ACHN (cell line): Measurements from ENCODE around the gene RPS6KC1.

ENCODE experiments used
- DNase-seq: peaks from one replicate; pipeline ENCODE4 v3.0.0-alpha.2; 2015
- in situ Hi-C: cut with HindIII; loops from 2 replicates; pipeline ENCODE4 v1.10.0; 2017; ENCODE audit warnings: low sequenced_read_pairs, low pct_ligation_motif_present, low pct_unique_long_range_greater_than_20kb

Gene RPS6KC1

DNA sequence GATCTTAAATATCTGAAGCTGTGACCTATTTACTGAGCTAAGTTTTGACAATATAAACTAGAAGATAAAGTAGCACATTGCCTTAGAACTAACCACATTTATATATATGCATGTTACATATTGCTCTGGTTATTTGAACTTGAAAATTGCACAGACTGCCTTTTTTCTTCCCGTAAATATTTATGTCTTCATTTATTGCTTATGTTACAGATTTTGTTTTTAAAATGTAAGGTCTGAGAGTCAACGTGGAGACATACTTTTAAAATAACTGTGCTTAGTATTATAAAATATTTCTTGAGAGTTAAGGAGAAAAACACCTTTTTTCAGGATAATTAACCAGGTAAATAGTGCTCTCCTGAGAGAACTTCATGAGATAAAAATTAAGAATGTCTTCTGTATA is 3.1 kb downstream of the RPS6KC1 start:
- in situ Hi-C loops: no loop called here
- DNase-seq: no peak

DNA sequence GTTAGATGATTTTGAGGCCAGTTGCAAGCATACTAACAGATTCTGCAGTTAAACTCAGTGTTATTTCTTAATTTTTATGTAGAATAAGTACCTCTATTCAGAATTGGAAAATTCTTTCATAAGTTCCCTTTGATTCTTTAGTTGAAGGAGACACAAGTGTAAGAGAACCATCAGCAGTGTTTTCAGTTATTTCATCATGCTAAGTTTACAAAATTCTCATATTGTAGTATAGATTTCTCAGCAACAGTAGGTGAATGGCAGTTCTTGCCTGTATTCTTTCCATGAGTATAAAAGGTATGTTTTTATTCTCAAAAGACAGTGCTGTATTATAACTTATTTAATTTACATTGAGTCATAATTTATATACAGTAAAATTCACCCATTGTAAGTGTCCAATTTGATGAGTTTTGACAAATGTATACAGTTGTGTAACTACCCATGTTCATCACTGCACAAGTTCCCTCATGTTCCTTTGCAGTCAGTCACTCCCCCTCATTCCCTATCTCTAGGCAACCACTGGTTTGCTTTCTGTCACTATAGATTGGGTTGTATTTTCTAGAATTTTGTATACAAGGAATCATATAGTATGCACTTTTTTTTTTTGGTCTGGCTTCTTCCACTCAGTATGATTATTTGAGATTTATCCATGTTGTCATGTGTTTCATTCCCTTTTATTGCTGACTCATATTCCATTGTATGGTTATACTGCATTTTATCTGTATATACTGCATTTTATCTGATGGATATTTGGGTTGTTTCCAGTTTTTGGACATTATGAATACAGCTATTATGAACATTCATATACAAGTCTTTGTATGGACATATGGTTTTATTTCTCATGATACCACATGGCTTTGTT is 3.9 kb downstream of the RPS6KC1 start:
- DNase-seq: no peak
- in situ Hi-C loops: no loop called here

DNA sequence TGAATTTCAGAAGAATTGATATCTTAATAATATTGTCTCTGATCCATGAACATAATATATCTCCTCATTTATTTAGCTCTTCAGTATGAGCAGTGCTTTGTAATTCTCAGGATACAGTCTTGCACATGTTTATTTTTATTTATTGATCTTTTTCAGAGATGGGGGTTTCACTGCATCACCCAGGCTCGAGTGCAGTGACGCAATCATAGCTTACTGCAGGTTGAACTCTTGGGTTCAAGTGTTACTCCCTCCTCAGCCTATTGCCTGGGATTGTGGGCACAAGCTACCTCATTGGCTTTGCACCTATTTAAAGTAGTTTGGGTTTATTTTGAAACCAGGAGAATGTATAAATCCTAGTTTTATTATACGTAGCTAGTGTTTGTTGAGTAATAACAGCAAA is 4.7 kb downstream of the RPS6KC1 start:
- no peak for DNase-seq
- in situ Hi-C loops: no loop called here

DNA sequence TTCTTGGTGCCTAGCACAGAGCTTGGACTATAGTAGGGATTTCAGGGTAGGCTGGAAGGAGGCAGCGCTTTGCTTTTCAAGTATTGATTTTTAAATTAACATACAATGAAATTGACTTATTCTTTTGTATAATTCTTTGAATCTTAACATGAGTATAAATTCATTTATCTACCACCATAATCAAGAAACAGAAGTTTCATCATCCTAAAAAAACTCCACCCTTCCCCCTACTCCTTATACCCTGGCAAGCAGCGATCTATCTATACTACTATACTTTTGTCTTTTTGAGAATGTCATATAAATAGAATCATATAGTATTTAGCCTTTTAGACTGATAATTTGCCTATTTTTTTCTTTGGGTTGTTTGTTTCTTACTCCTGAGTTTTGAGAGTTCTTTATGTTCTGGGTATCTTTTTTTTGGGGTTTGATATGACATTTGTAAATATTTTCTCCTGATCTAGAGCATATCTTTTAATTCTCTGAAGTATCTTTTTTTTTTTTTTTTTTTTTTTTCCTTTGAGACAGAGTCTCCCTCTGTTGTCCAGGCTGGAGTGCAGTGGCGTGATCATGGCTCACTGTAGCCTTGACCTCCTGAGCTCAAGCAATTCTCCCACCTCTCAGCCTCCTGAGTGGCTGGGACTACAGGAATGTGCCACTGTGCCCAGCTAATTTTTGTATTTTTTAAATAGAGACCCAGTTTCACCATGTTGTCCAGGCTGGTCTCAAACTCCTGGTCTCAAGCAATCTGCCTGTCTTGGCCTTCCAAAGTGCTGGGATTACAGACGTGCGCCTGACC is 6.4 kb downstream of the RPS6KC1 start:
- no peak for DNase-seq
- in situ Hi-C loops: no loop called here

DNA sequence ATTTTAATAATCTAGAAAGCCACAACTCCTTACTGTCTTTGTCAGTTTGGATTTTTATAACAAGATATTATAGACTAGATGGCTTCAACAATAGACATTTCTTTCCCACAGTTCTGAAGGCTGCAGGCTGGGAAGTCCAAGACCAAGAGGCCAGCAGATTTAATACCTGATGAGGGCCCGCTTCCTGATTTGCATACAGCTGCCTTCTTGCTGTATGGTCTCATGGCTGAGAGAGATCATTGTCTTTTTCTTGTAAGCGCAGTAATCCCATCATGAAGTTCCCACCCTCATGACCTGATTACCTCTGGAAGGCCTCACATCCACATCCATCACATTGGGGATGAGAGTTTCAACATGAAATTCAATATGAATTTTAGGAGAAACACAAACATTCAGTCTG is 9.8 kb downstream of the RPS6KC1 start:
- in situ Hi-C loops: no loop called here
- DNase-seq: no peak

DNA sequence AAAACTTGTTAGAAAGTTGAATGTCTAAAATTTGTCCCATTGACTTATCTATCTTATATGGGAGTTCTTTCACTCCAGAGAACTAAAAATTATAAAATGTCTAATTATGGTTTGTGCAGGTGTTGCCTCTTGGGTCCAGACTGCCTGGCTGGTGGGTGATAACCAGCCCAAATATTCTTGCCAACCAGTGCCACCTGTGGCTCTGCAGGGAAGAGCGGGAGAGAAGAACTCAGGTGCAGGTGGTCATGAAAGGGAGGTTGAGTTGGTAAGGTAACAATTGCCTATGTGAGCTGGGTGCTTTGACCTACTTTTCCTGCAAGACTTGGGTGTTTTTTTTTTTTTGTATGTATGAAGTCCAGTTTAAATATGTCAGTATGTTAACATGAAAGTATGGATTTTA is 10.2 kb downstream of the RPS6KC1 start:
- no peak for DNase-seq
- in situ Hi-C loops: no loop called here

DNA sequence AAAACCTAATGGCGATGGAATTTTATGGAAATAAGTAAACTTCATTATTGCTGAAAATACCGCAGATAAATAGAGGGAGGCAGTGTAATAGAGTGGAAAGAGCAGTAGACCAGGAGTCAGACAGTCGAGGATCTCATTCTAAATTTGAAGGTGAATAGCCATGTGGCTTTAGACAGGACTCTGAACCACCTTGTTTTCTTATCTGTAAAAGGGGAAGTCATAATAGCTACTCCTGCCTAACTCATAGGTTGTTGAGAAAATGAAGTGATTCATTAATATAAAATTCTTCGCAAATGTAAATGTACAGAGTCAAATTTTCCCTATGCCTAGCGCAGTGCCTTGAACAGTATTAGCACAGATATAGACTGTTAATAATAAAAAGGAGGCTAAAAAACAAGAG is 14.8 kb downstream of the RPS6KC1 start:
- DNase-seq: no peak
- in situ Hi-C loops: no loop called here

DNA sequence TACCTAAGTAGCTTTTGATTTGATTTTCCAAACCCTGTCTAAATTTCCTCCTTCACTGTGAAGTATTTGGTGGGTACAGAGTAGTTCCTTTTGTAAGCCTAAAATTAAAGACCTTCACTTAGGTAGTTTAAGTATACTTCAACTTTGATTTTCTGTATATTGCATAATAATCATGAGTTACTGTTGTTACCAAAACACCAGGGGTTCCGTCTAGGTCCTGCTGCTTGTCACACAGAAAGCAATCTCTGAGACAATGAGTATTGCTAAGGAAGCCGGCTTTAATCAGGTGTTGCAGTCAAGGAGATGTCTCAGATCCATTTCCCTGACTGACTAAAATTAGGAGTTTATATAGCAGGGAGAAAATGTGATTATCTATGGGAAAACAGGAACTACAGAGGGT is 15.3 kb downstream of the RPS6KC1 start:
- no peak for DNase-seq
- in situ Hi-C loops: no loop called here

DNA sequence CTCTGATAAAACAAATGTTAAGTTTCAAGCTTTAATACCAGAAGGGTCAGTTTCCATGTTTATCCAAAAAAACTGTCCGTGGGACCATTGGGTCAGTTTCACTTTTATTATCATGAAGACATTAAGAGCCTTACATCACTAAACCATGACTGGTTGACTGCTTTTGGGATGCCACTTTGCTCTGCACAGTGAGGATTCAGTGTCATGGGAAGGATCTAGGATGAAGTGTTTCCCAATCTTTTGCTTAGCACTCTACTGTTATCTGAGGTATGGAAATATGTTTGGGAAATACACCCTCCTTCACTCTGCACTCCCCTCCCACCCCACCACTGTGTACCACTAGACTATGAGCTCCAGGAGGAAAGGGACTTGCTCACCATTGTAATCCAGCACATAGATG is 16.3 kb downstream of the RPS6KC1 start:
- no peak for DNase-seq
- in situ Hi-C loops: no loop called here

DNA sequence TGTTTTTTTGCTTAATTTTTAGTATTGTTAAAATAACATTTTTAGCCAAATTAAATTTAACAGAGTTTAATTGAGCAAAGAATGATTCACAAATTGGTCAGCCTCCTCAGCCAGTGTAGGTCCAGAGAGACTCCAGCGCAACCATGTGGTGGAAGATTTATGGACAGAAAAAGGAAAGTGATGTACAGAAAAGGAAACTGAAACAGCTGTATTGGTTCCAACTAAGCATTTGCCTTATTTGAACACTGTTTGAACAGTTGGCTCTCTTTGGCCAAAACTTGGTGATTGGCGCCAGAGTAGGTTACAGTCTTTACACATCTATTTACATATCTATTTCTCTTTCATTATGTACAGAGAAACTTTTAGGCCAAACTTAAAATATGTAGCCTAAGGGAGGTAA is 19.4 kb downstream of the RPS6KC1 start:
- DNase-seq: peak; percentile 65
- in situ Hi-C loops: no loop called here

DNA sequence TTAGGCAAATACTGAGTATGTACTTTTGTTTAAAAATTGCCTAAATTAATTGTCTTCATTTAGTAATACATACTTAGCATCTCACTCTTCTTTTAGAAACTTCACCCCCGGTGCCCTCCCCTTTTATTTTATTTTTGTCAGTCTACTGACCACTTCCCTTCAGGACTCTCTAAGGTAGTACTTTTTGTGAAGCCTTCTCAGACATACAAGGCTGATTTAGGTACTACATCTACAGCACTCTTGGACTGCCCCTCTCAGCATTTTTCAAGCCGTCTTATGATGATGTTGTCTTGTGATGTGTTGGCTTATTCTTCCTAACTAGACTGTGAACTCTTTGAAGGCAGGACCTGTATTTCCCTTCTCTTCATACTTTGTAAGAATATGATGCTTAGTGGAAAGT is 24.7 kb downstream of the RPS6KC1 start:
- DNase-seq: no peak
- in situ Hi-C loops: no loop called here

DNA sequence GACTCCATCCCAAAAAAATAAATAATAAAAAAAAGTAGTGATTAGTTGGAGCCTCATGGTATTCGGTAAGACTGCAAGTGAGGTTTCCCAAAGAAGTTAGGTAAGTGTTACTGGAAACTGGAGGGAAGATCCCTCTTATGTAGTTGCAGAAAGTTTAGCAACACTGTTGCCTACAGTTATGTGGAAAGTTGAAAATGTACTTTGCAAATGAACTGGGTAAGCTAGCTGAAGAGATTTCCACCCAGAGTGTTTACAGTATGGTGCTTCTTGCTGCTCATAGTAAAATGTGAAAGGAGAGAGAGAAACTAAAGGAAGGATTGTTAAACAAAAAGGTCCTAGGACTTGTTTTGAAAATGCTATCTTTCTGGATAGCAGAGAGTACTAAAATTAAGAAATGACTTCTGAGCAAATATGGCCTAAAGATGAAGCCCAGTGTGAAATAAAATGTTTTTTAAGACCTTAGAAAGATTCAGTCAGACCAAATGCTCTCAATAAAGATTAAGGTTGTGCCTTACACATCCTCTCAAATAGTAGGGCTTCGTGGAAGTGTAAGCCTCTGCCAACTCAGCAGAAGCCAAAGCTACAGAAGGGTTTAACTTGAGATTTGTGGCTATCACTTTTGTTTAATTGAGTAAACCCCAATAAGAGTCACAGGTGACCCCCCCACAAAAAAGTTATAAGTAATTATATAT is 31.5 kb downstream of the RPS6KC1 start:
- DNase-seq: no peak
- in situ Hi-C loops: no loop called here

DNA sequence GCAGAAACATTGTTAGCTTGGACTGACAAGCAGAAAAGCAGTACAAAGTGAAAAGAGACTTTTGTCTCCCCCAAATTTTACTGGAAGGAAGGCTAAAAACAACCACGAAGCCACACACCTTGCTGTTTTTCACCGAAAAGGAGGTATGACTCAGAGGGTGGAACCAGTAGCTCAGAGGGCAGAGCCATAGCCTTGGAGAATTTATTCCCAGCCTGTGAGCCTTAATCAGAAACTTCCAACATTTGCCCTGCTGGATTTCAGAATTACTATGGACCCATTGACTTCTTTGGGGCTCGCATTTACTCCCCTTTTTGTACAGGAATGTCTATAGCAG is 32.0 kb downstream of the RPS6KC1 start:
- DNase-seq: no peak
- in situ Hi-C loops: no loop called here

DNA sequence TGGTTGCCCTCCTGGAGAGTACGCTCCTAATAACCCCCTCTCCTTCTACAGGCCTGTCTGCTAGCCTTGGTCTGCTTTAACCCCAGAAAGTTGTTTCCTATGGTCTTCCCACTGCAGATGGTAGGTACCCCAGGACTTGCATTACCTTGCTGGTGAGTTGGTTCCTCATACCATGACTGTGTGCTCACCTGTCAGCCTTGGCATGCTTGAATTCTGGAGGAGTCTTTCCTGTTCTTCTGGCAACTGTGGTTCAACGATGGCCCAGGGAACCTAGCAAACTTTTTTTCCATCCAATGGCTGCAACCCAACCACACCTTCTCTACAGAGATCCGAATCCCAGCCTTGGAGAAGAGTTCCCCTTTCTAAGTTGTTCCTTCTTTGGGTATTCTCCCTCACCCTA is 36.9 kb downstream of the RPS6KC1 start:
- DNase-seq: no peak
- in situ Hi-C loops: no loop called here

DNA sequence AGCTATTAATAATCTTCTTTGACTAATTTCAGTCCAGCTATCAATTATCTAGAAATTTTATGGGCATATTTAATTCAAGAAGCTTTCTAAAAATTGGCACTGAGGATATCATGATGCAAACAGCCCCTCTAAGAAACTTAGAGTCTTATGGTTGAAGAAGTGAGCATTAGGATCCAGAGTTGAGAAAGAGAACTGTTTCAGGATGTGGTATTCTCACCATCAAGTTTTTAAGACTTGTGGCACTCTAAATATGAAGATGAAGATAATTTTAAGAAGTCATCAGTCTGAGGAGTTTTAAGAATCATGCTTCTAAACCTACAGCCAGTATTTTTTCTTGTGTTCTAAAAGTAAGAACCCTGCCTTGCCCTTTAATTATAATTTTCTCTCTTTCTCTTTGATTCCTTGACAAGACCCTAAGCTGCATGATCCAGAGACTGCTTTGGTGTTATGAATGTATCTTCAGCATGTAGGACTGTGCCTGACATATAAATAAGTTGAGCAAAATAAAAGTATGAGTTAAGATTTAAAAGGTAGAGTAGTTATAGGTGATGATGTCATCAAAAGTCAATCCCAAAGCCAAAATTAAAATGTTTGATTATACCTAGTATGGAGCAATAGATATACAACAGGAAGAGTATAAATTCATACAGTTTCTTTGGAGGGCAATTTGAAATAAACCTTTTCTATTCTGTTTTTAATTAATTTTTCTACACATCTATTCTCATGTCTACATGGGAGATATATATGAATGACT is 39.1 kb downstream of the RPS6KC1 start:
- in situ Hi-C loops: no loop called here
- no peak for DNase-seq

DNA sequence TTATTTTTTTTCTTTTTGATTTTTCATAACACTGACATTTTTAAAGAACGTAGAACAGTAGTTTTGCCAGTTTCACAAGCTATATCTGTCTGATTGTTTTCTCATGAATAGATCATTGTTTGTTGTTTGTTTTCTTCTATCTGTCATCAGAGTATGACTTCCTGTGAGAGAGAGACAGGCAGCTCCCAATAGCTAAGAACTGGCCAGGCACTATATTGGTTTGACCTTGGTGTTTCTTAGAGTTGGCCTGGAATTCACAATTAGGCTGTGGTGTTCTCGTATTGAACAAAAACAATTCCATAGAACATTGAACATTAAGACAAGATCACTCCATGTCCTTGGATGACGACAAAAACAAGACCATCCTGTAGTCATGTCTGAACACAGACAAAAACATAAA is 43.4 kb downstream of the RPS6KC1 start:
- DNase-seq: no peak
- in situ Hi-C loops: no loop called here

DNA sequence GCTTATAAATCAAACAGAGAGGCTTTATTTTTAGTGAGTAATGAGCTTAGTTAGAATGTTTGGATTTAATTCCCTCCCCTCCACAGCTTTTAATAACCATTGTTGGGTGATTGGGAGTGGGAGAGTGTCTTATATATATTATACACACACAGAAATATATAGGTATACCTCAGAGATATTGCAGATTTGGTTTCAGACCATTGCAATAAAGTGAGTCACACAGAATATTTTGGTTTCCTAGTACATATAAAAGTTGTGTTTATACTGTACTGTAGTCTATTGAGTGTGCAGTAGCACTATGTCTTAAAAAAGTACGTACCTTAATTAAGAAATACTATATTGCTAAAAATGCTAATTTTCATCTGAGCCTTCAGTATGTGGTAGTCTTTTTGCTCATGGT is 44.4 kb downstream of the RPS6KC1 start:
- DNase-seq: no peak
- in situ Hi-C loops: no loop called here

DNA sequence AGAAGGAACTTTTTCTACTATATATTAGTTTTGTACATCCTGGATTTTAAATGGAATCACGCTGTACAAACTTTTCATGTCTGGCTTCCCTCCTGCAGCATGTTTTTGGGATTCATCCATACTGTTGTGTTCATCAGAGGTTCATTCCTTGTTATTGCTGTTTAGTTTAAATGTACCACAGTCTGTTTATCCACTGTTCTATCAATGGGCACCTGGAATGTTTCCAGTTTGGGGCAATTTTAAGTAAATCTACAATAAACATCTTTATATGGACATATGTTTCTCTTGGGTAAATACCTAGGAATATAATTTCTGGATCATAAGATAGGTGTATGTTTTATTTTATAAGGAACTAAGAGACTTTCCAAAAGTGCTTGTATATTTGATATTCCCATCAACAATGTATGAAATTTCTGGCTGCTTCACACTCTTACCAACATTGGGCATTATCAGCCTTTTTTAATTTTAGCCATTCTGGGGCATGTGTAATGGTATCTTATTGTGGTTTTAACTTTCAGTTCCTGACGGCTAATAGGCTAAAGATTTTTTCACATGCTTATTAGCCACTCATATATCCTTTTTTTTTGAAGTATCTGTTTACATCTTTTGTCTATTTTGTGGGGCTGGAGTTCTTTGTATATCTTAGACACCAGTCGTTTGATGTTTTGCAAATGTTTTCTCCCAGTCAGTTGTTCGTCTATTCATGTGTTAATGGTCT is 48.8 kb downstream of the RPS6KC1 start:
- in situ Hi-C loops: no loop called here
- no peak for DNase-seq
